HG03025 (cell line): ENCODE data around the gene CSNK1D.

Experiments used
- ATAC-seq: cut with Tn5 transposase; IDR thresholded peaks from one replicate; pipeline ENCODE4 v1.9.1; 2021; ENCODE audit warnings: mild to moderate bottlenecking, moderate library complexity; ENCODE audit not compliant: unreplicated experiment, low FRiP score

CSNK1D gene

GRCh38 chr17:82241926-82242697 is 31.4 kb downstream of the CSNK1D start:
- ATAC-seq = no peak

- no peak for ATAC-seq
Measured at GRCh38 chr17:82241183-82241925, 32.1 kb downstream of the CSNK1D start.

GRCh38 chr17:82240506-82241182 is 32.9 kb downstream of the CSNK1D start:
- no peak for ATAC-seq

- no peak for ATAC-seq
Measured at GRCh38 chr17:82239926-82240505, 33.5 kb downstream of the CSNK1D start.

GRCh38 chr17:82239401-82239925 is 34.0 kb downstream of the CSNK1D start:
- no peak for ATAC-seq

- ATAC-seq = no peak
Measured at GRCh38 chr17:82238472-82239201, 34.9 kb downstream of the CSNK1D start.

- ATAC-seq = no peak
Measured at GRCh38 chr17:82237746-82238471, 35.6 kb downstream of the CSNK1D start.

- ATAC-seq = no peak
Measured at GRCh38 chr17:82237083-82237745, 36.3 kb downstream of the CSNK1D start.

- no peak for ATAC-seq
Measured at GRCh38 chr17:82236142-82236971, 37.1 kb downstream of the CSNK1D start.

GRCh38 chr17:82235775-82236141 is 37.7 kb downstream of the CSNK1D start:
- no peak for ATAC-seq

GRCh38 chr17:82235056-82235774 is 38.3 kb downstream of the CSNK1D start:
- ATAC-seq = no peak

- ATAC-seq = no peak
Measured at GRCh38 chr17:82234211-82235055, 39.1 kb downstream of the CSNK1D start.

- no peak for ATAC-seq
Measured at GRCh38 chr17:82232876-82233785, 40.4 kb downstream of the CSNK1D start.

GRCh38 chr17:82232322-82232820 is 41.1 kb downstream of the CSNK1D start:
- no peak for ATAC-seq

- ATAC-seq = no peak
Measured at GRCh38 chr17:82231562-82232321, 41.8 kb downstream of the CSNK1D start.
